Neural progenitor cell (in vitro differentiated cells): Measurements from ENCODE around the gene LRRC56. TPM values are rescaled to one million over a fixed set of nuclear protein-coding genes. Genes with fewer than 3 reads are reported as not detected.

Experiments used
- DNase-seq: peaks from one replicate; pipeline ENCODE4 v3.0.0-alpha.2; 2016; ENCODE audit warnings: low spot score
- H2AFZ ChIP-seq: fragments of 200-600 bp; sonication (generic); replicated peaks from 2 replicates; pipeline ENCODE4 v1.6.1; 2016; ENCODE audit warnings: antibody characterized with exemption
- H3F3A ChIP-seq: fragments of 200-600 bp; sonication (generic); 2 replicates; pipeline ENCODE4 v1.6.1; 2016; ENCODE audit warnings: antibody characterized with exemption, low read depth
- H3K27ac ChIP-seq: fragments of 200-600 bp; sonication (generic); 2 replicates; pipeline ENCODE4 v1.5.1; 2016; ENCODE audit warnings: mild to moderate bottlenecking
- H3K27me3 ChIP-seq: fragments of 200-600 bp; sonication (generic); 2 replicates; pipeline ENCODE4 v1.6.1; 2016; ENCODE audit warnings: mild to moderate bottlenecking, moderate library complexity
- H3K36me3 ChIP-seq: fragments of 200-600 bp; sonication (generic); 2 replicates; pipeline ENCODE4 v1.5.1; 2016
- H3K4me1 ChIP-seq: fragments of 200-600 bp; sonication (generic); 2 replicates; pipeline ENCODE4 v1.6.1; 2016; ENCODE audit warnings: mixed run types
- H3K4me2 ChIP-seq: fragments of 200-600 bp; sonication (generic); 2 replicates; pipeline ENCODE4 v1.6.1; 2016
- H3K4me3 ChIP-seq: fragments of 200-600 bp; sonication (generic); 2 replicates; pipeline ENCODE4 v1.5.1; 2016
- H3K79me2 ChIP-seq: fragments of 200-600 bp; sonication (generic); 2 replicates; pipeline ENCODE4 v1.6.1; 2016; ENCODE audit warnings: low read depth
- H3K9ac ChIP-seq: fragments of 200-600 bp; sonication (generic); 2 replicates; pipeline ENCODE4 v1.6.1; 2016
- H3K9me3 ChIP-seq: fragments of 200-600 bp; sonication (generic); 2 replicates; pipeline ENCODE4 v1.5.1; 2016; ENCODE audit warnings: low read depth
- H4K20me1 ChIP-seq: fragments of 200-600 bp; sonication (generic); 2 replicates; pipeline ENCODE4 v1.6.1; 2016; ENCODE audit warnings: low read depth
- H3K27ac Mint-ChIP-seq: 3 replicates; pipeline ENCODE4 v1.8.0; 2021; ENCODE audit warnings: mixed read lengths
- H3K27me3 Mint-ChIP-seq: 2 replicates; pipeline ENCODE4 v1.8.0; 2022; ENCODE audit warnings: low read depth, mild to moderate bottlenecking, inconsistent platforms, moderate library complexity, mixed read lengths; ENCODE audit not compliant: insufficient read depth
- H3K36me3 Mint-ChIP-seq: 3 replicates; pipeline ENCODE4 v1.8.0; 2021; ENCODE audit warnings: mixed read lengths
- H3K4me1 Mint-ChIP-seq: 3 replicates; pipeline ENCODE4 v1.8.0; 2021; ENCODE audit warnings: mixed read lengths
- H3K4me3 Mint-ChIP-seq: 3 replicates; pipeline ENCODE4 v1.8.0; 2021; ENCODE audit warnings: mild to moderate bottlenecking, moderate library complexity, mixed read lengths
- H3K9me3 Mint-ChIP-seq: 3 replicates; pipeline ENCODE4 v1.8.0; 2020; ENCODE audit warnings: mixed read lengths
- EZH2 ChIP-seq: fragments of 200-600 bp; sonication (generic); IDR thresholded peaks from 2 replicates; pipeline ENCODE4 v1.6.1; 2017; ENCODE audit warnings: antibody characterized with exemption, mild to moderate bottlenecking, moderate library complexity
- EZH2phosphoT487 ChIP-seq: fragments of 200-600 bp; sonication (generic); IDR thresholded peaks from 2 replicates; pipeline ENCODE4 v1.6.1; 2017; ENCODE audit warnings: antibody characterized with exemption
- total RNA-seq: library from RNA; depleted of rRNA; stranded (reverse); fragments of >200 nt; gene quantifications from 2 replicates; pipeline ENCODE4 v1.2.3, GENCODE V29; 2015; ENCODE audit warnings: low replicate concordance
- TF ChIP-seq, protein P1 (sequence below): fragments of 200-600 bp; sonication (generic); IDR thresholded peaks from 2 replicates; pipeline ENCODE4 v1.5.1; 2017; ENCODE audit warnings: antibody characterized with exemption, mild to moderate bottlenecking

The LRRC56 gene
- total RNA-seq, 1 donor from 2014 or later, result 0.45 TPM

DNA sequence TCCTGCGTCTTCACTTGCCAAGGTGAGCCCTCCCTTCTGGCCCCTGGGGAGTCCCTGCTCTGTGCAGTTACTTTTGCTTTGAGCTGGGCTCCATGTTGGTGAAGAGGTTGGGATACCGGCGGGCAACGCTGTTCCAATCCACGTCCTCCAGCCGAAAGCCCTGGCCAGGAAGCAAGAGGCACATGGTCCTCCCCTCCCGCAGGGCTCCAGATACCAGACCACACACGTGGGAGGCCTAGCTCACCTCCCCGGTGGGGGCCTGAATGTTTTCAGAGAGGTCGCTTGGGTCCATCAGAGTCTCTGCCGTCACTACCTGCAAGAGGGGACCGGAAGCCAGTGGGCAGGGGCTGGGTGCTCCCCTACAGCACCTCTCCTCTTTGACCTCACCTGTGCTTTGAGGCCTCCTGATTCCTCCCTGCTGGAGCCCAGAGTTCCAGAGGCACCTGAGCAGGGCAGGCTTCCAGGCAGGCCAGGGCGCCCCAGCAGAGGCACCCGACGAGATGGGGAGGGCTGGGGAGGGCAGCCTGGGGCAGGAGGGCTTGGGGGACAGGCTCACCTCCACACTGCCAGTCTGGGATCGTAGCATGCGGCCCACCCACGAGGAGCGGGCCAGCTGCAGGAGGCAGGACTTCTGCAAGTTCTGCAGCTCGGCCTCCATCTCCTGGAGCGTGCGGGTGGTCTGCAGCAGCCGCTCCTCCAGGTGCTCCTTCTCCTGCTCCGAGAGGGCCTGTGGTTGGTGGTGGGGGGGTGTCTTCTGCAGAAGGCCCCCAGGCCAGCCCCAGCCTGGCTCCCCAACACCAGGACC is 20.2 kb downstream of the LRRC56 start:
- H3K4me1 ChIP-seq, result peaks cover 14% of the 10 kb centered on the region
- no peak overlapping the region for H3K9ac ChIP-seq
- peaks cover 11% of the 10 kb centered on the region for H3K79me2 ChIP-seq
- H3K27ac ChIP-seq, result no peak overlapping the region
- H3K4me3 Mint-ChIP-seq, result peak overlapping the region; percentile 65
- peak overlapping the region; percentile 100 for H3K4me2 ChIP-seq
- H3K36me3 Mint-ChIP-seq, result no peaks in the 10 kb centered on the region
- peaks cover 25% of the 10 kb centered on the region for H4K20me1 ChIP-seq
- H3K4me1 Mint-ChIP-seq, result peaks cover 11% of the 10 kb centered on the region
- no peak overlapping the region for H2AFZ ChIP-seq
- H3K27ac Mint-ChIP-seq, result no peak overlapping the region
- no peaks in the 10 kb centered on the region for H3K9me3 ChIP-seq
- no peaks in the 10 kb centered on the region for H3K36me3 ChIP-seq
- H3K4me3 ChIP-seq, result no peak overlapping the region
- no peak for TF ChIP-seq EZH2phosphoT487
- TF ChIP-seq, protein P1, sequence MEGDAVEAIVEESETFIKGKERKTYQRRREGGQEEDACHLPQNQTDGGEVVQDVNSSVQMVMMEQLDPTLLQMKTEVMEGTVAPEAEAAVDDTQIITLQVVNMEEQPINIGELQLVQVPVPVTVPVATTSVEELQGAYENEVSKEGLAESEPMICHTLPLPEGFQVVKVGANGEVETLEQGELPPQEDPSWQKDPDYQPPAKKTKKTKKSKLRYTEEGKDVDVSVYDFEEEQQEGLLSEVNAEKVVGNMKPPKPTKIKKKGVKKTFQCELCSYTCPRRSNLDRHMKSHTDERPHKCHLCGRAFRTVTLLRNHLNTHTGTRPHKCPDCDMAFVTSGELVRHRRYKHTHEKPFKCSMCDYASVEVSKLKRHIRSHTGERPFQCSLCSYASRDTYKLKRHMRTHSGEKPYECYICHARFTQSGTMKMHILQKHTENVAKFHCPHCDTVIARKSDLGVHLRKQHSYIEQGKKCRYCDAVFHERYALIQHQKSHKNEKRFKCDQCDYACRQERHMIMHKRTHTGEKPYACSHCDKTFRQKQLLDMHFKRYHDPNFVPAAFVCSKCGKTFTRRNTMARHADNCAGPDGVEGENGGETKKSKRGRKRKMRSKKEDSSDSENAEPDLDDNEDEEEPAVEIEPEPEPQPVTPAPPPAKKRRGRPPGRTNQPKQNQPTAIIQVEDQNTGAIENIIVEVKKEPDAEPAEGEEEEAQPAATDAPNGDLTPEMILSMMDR, result no peak
- no peak for TF ChIP-seq EZH2
- H3K27me3 Mint-ChIP-seq, result peaks cover 18% of the 10 kb centered on the region
- H3K9me3 Mint-ChIP-seq, result peaks cover 2% of the 10 kb centered on the region
- peaks cover 52% of the 10 kb centered on the region for H3K27me3 ChIP-seq
- DNase-seq, result no peak
- peaks cover 33% of the 10 kb centered on the region for H3F3A ChIP-seq

DNA sequence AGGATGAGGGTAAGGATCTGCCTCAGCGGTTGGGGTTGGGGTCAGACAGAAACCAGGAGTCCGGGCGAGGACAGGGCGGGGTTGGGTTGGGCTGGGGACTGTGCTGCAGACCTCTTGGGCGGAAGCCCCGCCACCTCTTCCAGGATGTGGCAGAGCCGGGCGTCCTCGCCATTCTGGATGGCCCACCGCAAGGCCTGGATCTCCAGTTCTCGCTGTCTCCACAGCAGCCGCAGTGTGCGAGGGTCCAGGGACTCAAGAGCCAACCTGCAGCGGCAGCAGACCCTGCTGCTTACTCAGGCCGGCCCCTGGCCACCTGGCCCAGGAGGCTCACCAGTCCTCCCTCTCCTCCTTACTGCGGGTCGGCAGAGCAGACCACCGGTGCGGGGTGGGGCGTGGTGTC is 21.2 kb downstream of the LRRC56 start:
- Histone ChIP-seq H4K20me1 (peaks cover 26% of the 10 kb centered on the region), H3K27me3 (peaks cover 52% of the 10 kb centered on the region), H3K27ac (no peak overlapping the region), H3K4me2 (no peak overlapping the region), H3K9me3 (no peaks in the 10 kb centered on the region), H3K4me1 (peaks cover 14% of the 10 kb centered on the region), H2AFZ (no peak overlapping the region), H3K4me3 (no peak overlapping the region), H3K79me2 (peaks cover 11% of the 10 kb centered on the region), H3F3A (peaks cover 33% of the 10 kb centered on the region), H3K9ac (no peak overlapping the region), H3K36me3 (no peaks in the 10 kb centered on the region)
- DNase-seq, result no peak
- peaks cover 16% of the 10 kb centered on the region for H3K27me3 Mint-ChIP-seq
- TF ChIP-seq, protein P1, result no peak
- no peaks in the 10 kb centered on the region for H3K36me3 Mint-ChIP-seq
- H3K9me3 Mint-ChIP-seq, result peaks cover 2% of the 10 kb centered on the region
- no peak overlapping the region for H3K27ac Mint-ChIP-seq
- no peak overlapping the region for H3K4me3 Mint-ChIP-seq
- peaks cover 7% of the 10 kb centered on the region for H3K4me1 Mint-ChIP-seq

DNA sequence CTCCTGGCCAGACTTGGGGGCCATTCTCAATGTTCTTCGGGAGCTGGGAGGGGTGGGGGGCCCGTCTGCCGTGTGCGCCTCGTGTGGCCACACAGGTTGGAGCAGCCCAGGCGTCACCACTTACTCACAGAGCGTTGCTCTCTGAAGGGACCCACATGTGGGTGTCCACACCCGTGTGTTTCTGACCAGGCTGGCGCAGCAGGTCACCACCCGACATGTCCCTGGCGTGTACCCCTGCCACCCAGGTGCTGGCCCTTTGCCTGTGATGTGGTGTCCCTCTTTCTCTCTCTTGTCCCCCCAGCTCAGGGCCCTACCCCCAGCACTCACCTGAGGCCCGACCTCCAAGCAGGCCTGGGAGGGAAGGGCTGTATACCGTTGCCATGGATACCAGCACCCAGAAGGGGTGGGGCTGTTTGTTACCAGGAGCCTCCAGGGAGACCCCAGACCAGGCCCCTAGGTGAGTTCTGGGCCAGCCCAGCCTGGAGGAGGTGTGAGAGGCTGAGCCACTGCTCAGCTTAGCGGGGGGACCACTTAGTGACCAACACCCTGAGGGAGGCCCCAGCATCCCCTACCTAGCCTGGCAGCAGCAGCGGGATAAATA is 21.8 kb downstream of the LRRC56 start:
- no peak overlapping the region for H3K4me3 ChIP-seq
- H4K20me1 ChIP-seq, result peaks cover 32% of the 10 kb centered on the region
- Mint-ChIP-seq H3K4me1 (peaks cover 7% of the 10 kb centered on the region), H3K9me3 (peaks cover 2% of the 10 kb centered on the region), H3K27me3 (peaks cover 16% of the 10 kb centered on the region), H3K36me3 (no peaks in the 10 kb centered on the region), H3K27ac (no peak overlapping the region), H3K4me3 (no peak overlapping the region)
- H3K27ac ChIP-seq, result no peak overlapping the region
- no peak overlapping the region for H2AFZ ChIP-seq
- no peak for DNase-seq
- no peak overlapping the region for H3K4me2 ChIP-seq
- H3K4me1 ChIP-seq, result peaks cover 14% of the 10 kb centered on the region
- no peaks in the 10 kb centered on the region for H3K36me3 ChIP-seq
- no peaks in the 10 kb centered on the region for H3K9me3 ChIP-seq
- peaks cover 33% of the 10 kb centered on the region for H3F3A ChIP-seq
- H3K79me2 ChIP-seq, result peaks cover 11% of the 10 kb centered on the region
- peaks cover 51% of the 10 kb centered on the region for H3K27me3 ChIP-seq
- TF ChIP-seq, protein P1, result no peak
- TF ChIP-seq EZH2, result no peak
- H3K9ac ChIP-seq, result no peak overlapping the region
